ENCODE measurements around the gene PRDM11.

- no peak for TF ChIP-seq EP300 (IDR thresholded peaks at IDR 0.05)
- no peak for TF ChIP-seq POLR2AphosphoS5 (IDR thresholded peaks at IDR 0.05)
- no peak for TF ChIP-seq CTCF (IDR thresholded peaks at IDR 0.05)
Measured at GRCh38 chr11:45179686-45180178, 33.3 kb downstream of the PRDM11 start.
